ENCODE data around the gene ZNF212. TPM values are rescaled to one million over a fixed set of nuclear protein-coding genes. Genes with fewer than 3 reads are reported as not detected.

Gene ZNF212
- total and polyA plus RNA-seq, 2 donors (not counting 3 experiments of a cell fraction or from before 2014, with no cell fraction given) = 3.6 to 9.0 TPM

- dilution Hi-C loops (cut with MboI; ENCODE audit: extremely low pct_ligation_motif_present, low sequenced_read_pairs) = no loop called here
- POLR2A ChIA-PET = no interaction called here
Measured at GRCh38 chr7:149280151-149280550, 40.7 kb downstream of the ZNF212 start.

GRCh38 chr7:149280661-149281507 lies 41.4 kb downstream of the ZNF212 start:
- intact Hi-C loops (cut with micrococcal nuclease) = loop anchor here (10.0 kb wide), 1 partner anchor 344 kb away; no protein-coding TSS in a partner anchor
- CTCF ChIA-PET = no interaction called here

More at GRCh38 chr7:149280151-149280550, 40.7 kb downstream of the ZNF212 start:
- TF ChIP-seq POLR2AphosphoS5 (IDR thresholded peaks at IDR 0.05; ENCODE audit: insufficient read depth, low read depth, low read length) = no peak
- no peak for TF ChIP-seq POLR2A (IDR thresholded peaks at IDR 0.05; ENCODE audit: low read depth, low read length)
- no peak for TF ChIP-seq JUN (IDR thresholded peaks at IDR 0.05; ENCODE audit: borderline replicate concordance, insufficient read depth, insufficient read length, low read depth)
- no peak for TF ChIP-seq MAX (IDR thresholded peaks at IDR 0.05; ENCODE audit: insufficient read depth, insufficient read length)
- Histone ChIP-seq H3K27me3 (ENCODE audit: control insufficient read depth in 2 of 2, insufficient read depth in 2 of 2, low read length in 2 of 2) (no peaks in the 10 kb centered on the region), H4K20me1 (replicated peaks; ENCODE audit: control insufficient read depth, extremely low read depth, insufficient read depth, low read length) (no peaks in the 10 kb centered on the region), H3K36me3 (ENCODE audit: control insufficient read depth in 2 of 2, extremely low read depth in 1 of 2, insufficient read depth in 2 of 2, low read length in 2 of 2) (peaks cover 2 to 8% of the 10 kb centered on the region in 2 experiments), H3K79me2 (ENCODE audit: control insufficient read depth, insufficient read depth, low read length) (no peaks in the 10 kb centered on the region), H3K9ac (replicated peaks; ENCODE audit: extremely low read depth, insufficient read depth, low read length) (no peak overlapping the region), H2AFZ (ENCODE audit: low read depth, low read length) (no peak overlapping the region), H3K4me3 (replicated peaks in 1 of 3; ENCODE audit: insufficient read depth in 1 of 3, low read depth in 1 of 3, low read length in 3 of 3) (no peak overlapping the region), H3K27ac (ENCODE audit: insufficient read depth, low read depth, low read length) (no peak overlapping the region), H3K9me3 (replicated peaks; ENCODE audit: control insufficient read depth, insufficient read depth, low read length) (no peaks in the 10 kb centered on the region), H3K9me1 (replicated peaks; ENCODE audit: control insufficient read depth, extremely low read depth, insufficient read depth, low read length) (no peaks in the 10 kb centered on the region), H3K4me1 (ENCODE audit: control insufficient read depth, extremely low read depth, insufficient read depth, low read length) (peaks cover 2% of the 10 kb centered on the region), H3K4me2 (ENCODE audit: insufficient read depth, low read length) (no peak overlapping the region)
- intact Hi-C loops (cut with micrococcal nuclease) = loop anchor here (10.0 kb wide), 1 partner anchor 345 kb away; no protein-coding TSS in a partner anchor
- BruUV-seq (replicated peaks) = no TSS peak
- DNase-seq (ENCODE audit: low read depth, low spot score) (no peak), FAIRE-seq (no peak)
- CTCF ChIA-PET = no interaction called here

More at GRCh38 chr7:149280661-149281507, 41.4 kb downstream of the ZNF212 start:
- H3K27me3 ChIP-seq (ENCODE audit: control insufficient read depth in 2 of 2, insufficient read depth in 2 of 2, low read length in 2 of 2) = no peaks in the 10 kb centered on the region
- H3K36me3 ChIP-seq (ENCODE audit: control insufficient read depth in 2 of 2, extremely low read depth in 1 of 2, insufficient read depth in 2 of 2, low read length in 2 of 2) = peaks cover 2 to 8% of the 10 kb centered on the region in 2 experiments
- no TSS peak for BruUV-seq (replicated peaks)
- H3K9ac ChIP-seq (replicated peaks; ENCODE audit: extremely low read depth, insufficient read depth, low read length) = no peak overlapping the region
- peaks cover 9% of the 10 kb centered on the region for H3K4me1 ChIP-seq (ENCODE audit: control insufficient read depth, extremely low read depth, insufficient read depth, low read length)
- POLR2A ChIA-PET = no interaction called here
- no peaks in the 10 kb centered on the region for H3K79me2 ChIP-seq (ENCODE audit: control insufficient read depth, insufficient read depth, low read length)
- no peak for TF ChIP-seq CTCF (IDR thresholded peaks at IDR 0.05; ENCODE audit: extremely low read depth in 1 of 2, insufficient read depth in 1 of 2, low read depth in 1 of 2, low read length in 2 of 2)
- no peak for TF ChIP-seq MYC (IDR thresholded peaks at IDR 0.05; ENCODE audit: low read depth, low read length)
- no peak for TF ChIP-seq FOS (IDR thresholded peaks at IDR 0.05; ENCODE audit: borderline replicate concordance, insufficient read depth, low read length)
- TF ChIP-seq POLR2A (IDR thresholded peaks at IDR 0.05; ENCODE audit: low read depth, low read length) = no peak
- no peak for TF ChIP-seq POLR2AphosphoS5 (IDR thresholded peaks at IDR 0.05; ENCODE audit: insufficient read depth, low read depth, low read length)
- TF ChIP-seq JUN (IDR thresholded peaks at IDR 0.05; ENCODE audit: borderline replicate concordance, insufficient read depth, insufficient read length, low read depth) = no peak
- H2AFZ ChIP-seq (ENCODE audit: low read depth, low read length) = no peak overlapping the region
- no peaks in the 10 kb centered on the region for H4K20me1 ChIP-seq (replicated peaks; ENCODE audit: control insufficient read depth, extremely low read depth, insufficient read depth, low read length)
- DNase-seq (ENCODE audit: low read depth, low spot score) (no peak), FAIRE-seq (no peak)
- H3K4me2 ChIP-seq (ENCODE audit: insufficient read depth, low read length) = no peak overlapping the region
- no peak overlapping the region for H3K27ac ChIP-seq (ENCODE audit: insufficient read depth, low read depth, low read length)
- dilution Hi-C loops (cut with MboI; ENCODE audit: extremely low pct_ligation_motif_present, low sequenced_read_pairs) = no loop called here
- H3K9me3 ChIP-seq (replicated peaks; ENCODE audit: control insufficient read depth, insufficient read depth, low read length) = no peaks in the 10 kb centered on the region
- no peaks in the 10 kb centered on the region for H3K9me1 ChIP-seq (replicated peaks; ENCODE audit: control insufficient read depth, extremely low read depth, insufficient read depth, low read length)
- H3K4me3 ChIP-seq (replicated peaks in 1 of 3; ENCODE audit: insufficient read depth in 1 of 3, low read depth in 1 of 3, low read length in 3 of 3) = no peak overlapping the region
